Activated B cell treated with CpG ODN at 0.5 μM for 24 hours (primary cell): Measurements from ENCODE around the gene NCCRP1. TPM values are rescaled to one million over a fixed set of nuclear protein-coding genes. Genes with fewer than 3 reads are reported as not detected.

Source experiments
- ATAC-seq: fragments of 200-7000 bp; cut with Tn5 transposase; one replicate; pipeline ENCODE4 v1.10.0; 2021; ENCODE audit warnings: low read depth, mild to moderate bottlenecking, moderate library complexity
- CTCF ChIA-PET: fragments of 350-600 bp; sonication (Branson Sonifier 250); formaldehyde crosslinking; loops from one replicate; lab custom pipeline; 2021; ENCODE audit warnings: antibody characterized with exemption; lab: Charles Lee
- POLR2A ChIA-PET: fragments of 350-600 bp; sonication (Branson Sonifier 250); formaldehyde crosslinking; loops from one replicate; lab custom pipeline; 2021; ENCODE audit warnings: antibody characterized with exemption; lab: Charles Lee
- DNase-seq: peaks from one replicate; pipeline ENCODE4 v3.0.0; 2022
- H3K27ac Mint-ChIP-seq: one replicate; pipeline ENCODE4 v1.8.0; 2020; ENCODE audit warnings: mixed read lengths
- H3K27me3 Mint-ChIP-seq: one replicate; pipeline ENCODE4 v1.8.0; 2021; ENCODE audit warnings: mixed read lengths
- H3K36me3 Mint-ChIP-seq: one replicate; pipeline ENCODE4 v1.8.0; 2021; ENCODE audit warnings: low read depth, mixed read lengths
- H3K4me1 Mint-ChIP-seq: one replicate; pipeline ENCODE4 v1.8.0; 2021; ENCODE audit warnings: mixed read lengths
- H3K4me3 Mint-ChIP-seq: one replicate; pipeline ENCODE4 v1.8.0; 2020; ENCODE audit warnings: mild to moderate bottlenecking, mixed read lengths
- H3K9me3 Mint-ChIP-seq: one replicate; pipeline ENCODE4 v1.8.0; 2020; ENCODE audit warnings: mixed read lengths
- CTCF ChIP-seq: fragments of 200-600 bp; IDR thresholded peaks from one replicate; pipeline ENCODE4 v1.8.0; 2022; ENCODE audit warnings: antibody characterized with exemption, mild to moderate bottlenecking
- intact Hi-C: fragments of 100-400 bp; cut with micrococcal nuclease; formaldehyde crosslinking; loops from one replicate; pipeline ENCODE4 v1.15.1; 2024
- total RNA-seq: library from RNA; stranded (reverse); gene quantifications from 2 replicates; pipeline ENCODE4 v1.2.3, GENCODE V29; 2022

The NCCRP1 gene
- total RNA-seq, 1 donor from 2014 or later, result not detected

GRCh38 chr19:39152066-39152465, 44.7 kb upstream of the NCCRP1 start:
- Mint-ChIP-seq H3K4me1 (peaks cover 5% of the 10 kb centered on the region), H3K27ac (no peak overlapping the region), H3K27me3 (no peaks in the 10 kb centered on the region), H3K9me3 (no peaks in the 10 kb centered on the region), H3K36me3 (peaks cover 15% of the 10 kb centered on the region), H3K4me3 (no peak overlapping the region)
- POLR2A ChIA-PET, result no interaction called here
- ATAC-seq, result no peak
- no peak for DNase-seq
- CTCF ChIA-PET, result no interaction called here
- TF ChIP-seq CTCF, result no peak
- intact Hi-C loops, result no loop called here

- peaks cover 10% of the 10 kb centered on the region for H3K36me3 Mint-ChIP-seq
- no peak for TF ChIP-seq CTCF
- H3K9me3 Mint-ChIP-seq, result no peaks in the 10 kb centered on the region
- DNase-seq (no peak), ATAC-seq (no peak)
- no peaks in the 10 kb centered on the region for H3K27me3 Mint-ChIP-seq
- intact Hi-C loops, result no loop called here
- CTCF ChIA-PET, result no interaction called here
- H3K27ac Mint-ChIP-seq, result no peak overlapping the region
- H3K4me1 Mint-ChIP-seq, result peaks cover 3% of the 10 kb centered on the region
- no peak overlapping the region for H3K4me3 Mint-ChIP-seq
- POLR2A ChIA-PET, result no interaction called here
These were observed 42.6 kb upstream of the NCCRP1 start for GRCh38 chr19:39154100-39154628.

- CTCF ChIA-PET, result no interaction called here
- peaks cover 10% of the 10 kb centered on the region for H3K36me3 Mint-ChIP-seq
- H3K9me3 Mint-ChIP-seq, result no peaks in the 10 kb centered on the region
- DNase-seq (no peak), ATAC-seq (no peak)
- H3K4me1 Mint-ChIP-seq, result peaks cover 3% of the 10 kb centered on the region
- TF ChIP-seq CTCF, result no peak
- H3K4me3 Mint-ChIP-seq, result no peak overlapping the region
- no peak overlapping the region for H3K27ac Mint-ChIP-seq
- POLR2A ChIA-PET, result no interaction called here
- no peaks in the 10 kb centered on the region for H3K27me3 Mint-ChIP-seq
- intact Hi-C loops, result no loop called here
These were observed 42.1 kb upstream of the NCCRP1 start for GRCh38 chr19:39154629-39155100.

GRCh38 chr19:39155114-39155700, 41.6 kb upstream of the NCCRP1 start:
- Mint-ChIP-seq H3K9me3 (no peaks in the 10 kb centered on the region), H3K4me3 (no peak overlapping the region), H3K27me3 (no peaks in the 10 kb centered on the region), H3K27ac (no peak overlapping the region), H3K4me1 (peaks cover 3% of the 10 kb centered on the region), H3K36me3 (peaks cover 12% of the 10 kb centered on the region)
- ChIA-PET POLR2A (no interaction called here), CTCF (no interaction called here)
- TF ChIP-seq CTCF, result no peak
- no peak for ATAC-seq
- intact Hi-C loops, result no loop called here
- no peak for DNase-seq

- H3K4me3 Mint-ChIP-seq, result no peak overlapping the region
- H3K9me3 Mint-ChIP-seq, result no peaks in the 10 kb centered on the region
- TF ChIP-seq CTCF, result no peak
- DNase-seq (no peak), ATAC-seq (no peak)
- CTCF ChIA-PET, result no interaction called here
- peaks cover 12% of the 10 kb centered on the region for H3K36me3 Mint-ChIP-seq
- POLR2A ChIA-PET, result no interaction called here
- intact Hi-C loops, result no loop called here
- H3K4me1 Mint-ChIP-seq, result peaks cover 3% of the 10 kb centered on the region
- no peak overlapping the region for H3K27ac Mint-ChIP-seq
- no peaks in the 10 kb centered on the region for H3K27me3 Mint-ChIP-seq
These were observed 41.0 kb upstream of the NCCRP1 start for GRCh38 chr19:39155741-39156140.
